Smooth muscle cell (in vitro differentiated cells): ENCODE measurements around the gene TOMT. TPM values are rescaled to one million over a fixed set of nuclear protein-coding genes. Genes with fewer than 3 reads are reported as not detected.

ENCODE experiments used
- DNase-seq: peaks from one replicate; lab custom pipeline; 2025; ENCODE audit not compliant: unreplicated experiment; lab: John Stamatoyannopoulos, UW
- H2AFZ ChIP-seq: fragments of 200-600 bp; sonication (generic); 2 replicates; pipeline ENCODE4 v1.6.0; 2016; ENCODE audit warnings: antibody characterized with exemption, low read depth, mild to moderate bottlenecking
- H3F3A ChIP-seq: fragments of 200-600 bp; sonication (generic); 2 replicates; pipeline ENCODE4 v1.6.0; 2017; ENCODE audit warnings: antibody characterized with exemption, low read depth
- H3K27ac ChIP-seq: fragments of 200-600 bp; sonication (generic); 2 replicates; pipeline ENCODE4 v1.5.1; 2016; ENCODE audit warnings: low read depth, mild to moderate bottlenecking
- H3K27me3 ChIP-seq: fragments of 200-600 bp; sonication (generic); 2 replicates; pipeline ENCODE4 v1.6.1; 2016; ENCODE audit warnings: low read depth, mild to moderate bottlenecking
- H3K36me3 ChIP-seq: fragments of 200-600 bp; sonication (generic); 2 replicates; pipeline ENCODE4 v1.5.1; 2016; ENCODE audit warnings: low read depth
- H3K4me1 ChIP-seq: fragments of 200-600 bp; sonication (generic); 2 replicates; pipeline ENCODE4 v1.5.1; 2016; ENCODE audit warnings: low read depth
- H3K4me2 ChIP-seq: fragments of 200-600 bp; sonication (generic); 2 replicates; pipeline ENCODE4 v1.6.0; 2016; ENCODE audit warnings: mild to moderate bottlenecking
- H3K4me3 ChIP-seq: fragments of 200-600 bp; sonication (generic); 2 replicates; pipeline ENCODE4 v1.5.1; 2016; ENCODE audit warnings: mild to moderate bottlenecking
- H3K79me2 ChIP-seq: fragments of 200-600 bp; sonication (generic); 2 replicates; pipeline ENCODE4 v1.6.0; 2016; ENCODE audit warnings: low read depth, mild to moderate bottlenecking
- H3K9ac ChIP-seq: fragments of 200-600 bp; sonication (generic); 2 replicates; pipeline ENCODE4 v1.6.0; 2016; ENCODE audit warnings: low read depth
- H3K9me3 ChIP-seq: fragments of 200-600 bp; sonication (generic); replicated peaks from 2 replicates; pipeline ENCODE4 v1.5.1; 2016; ENCODE audit warnings: low read depth
- H4K20me1 ChIP-seq: fragments of 200-600 bp; sonication (generic); 2 replicates; pipeline ENCODE4 v1.6.0; 2016; ENCODE audit warnings: low read depth
- WGBS: methylation state at CpG from one replicate; pipeline ENCODE4 v1.1.7; 2016; ENCODE audit warnings: low lambda C conversion rate; 5-methylcytosine and 5-hydroxymethylcytosine counted together
- polyA plus RNA-seq: library from polyadenylated mRNA; unstranded; fragments of >200 nt; fragmentation: Nextera tagmentation; extraction: Ambion mirVana; gene quantifications from 2 replicates; pipeline ENCODE4 v1.2.1, GENCODE V29; 2016
- total RNA-seq: library from RNA; depleted of rRNA; stranded (reverse); fragments of >200 nt; gene quantifications from 2 replicates; pipeline ENCODE4 v1.2.3, GENCODE V29; 2014
- TF ChIP-seq, protein P1 (sequence below): fragments of 200-600 bp; sonication (generic); IDR thresholded peaks from 2 replicates; pipeline ENCODE4 v1.5.1; 2017; ENCODE audit warnings: borderline replicate concordance, mild to moderate bottlenecking, antibody characterized with exemption; ENCODE audit not compliant: insufficient read depth, poor library complexity, severe bottlenecking

TOMT gene
- total and polyA plus RNA-seq, 2 experiments from 2014 or later, result not detected

DNA sequence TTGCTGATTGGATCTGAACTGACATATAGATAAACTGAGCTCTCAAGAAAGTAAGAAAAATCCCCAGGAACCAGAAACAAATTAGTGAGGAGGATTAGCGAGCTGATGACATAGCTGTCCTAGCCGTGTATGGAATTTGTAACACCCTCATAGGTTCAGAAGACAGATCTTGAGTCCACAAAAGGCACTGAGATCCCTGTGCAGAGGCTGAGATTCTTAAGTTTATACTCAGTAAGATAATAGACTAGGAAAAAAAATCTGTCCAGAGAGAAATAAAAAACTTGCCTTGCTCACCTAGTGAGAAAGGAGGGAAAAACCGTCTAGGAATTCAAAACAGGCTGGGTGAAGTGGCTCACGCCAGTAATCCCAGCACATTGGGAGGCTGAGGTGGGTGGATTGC lies 30.0 kb upstream of the TOMT start:
- Histone ChIP-seq H3K79me2 (peaks cover 71% of the 10 kb centered on the region), H2AFZ (no peak overlapping the region)

DNA sequence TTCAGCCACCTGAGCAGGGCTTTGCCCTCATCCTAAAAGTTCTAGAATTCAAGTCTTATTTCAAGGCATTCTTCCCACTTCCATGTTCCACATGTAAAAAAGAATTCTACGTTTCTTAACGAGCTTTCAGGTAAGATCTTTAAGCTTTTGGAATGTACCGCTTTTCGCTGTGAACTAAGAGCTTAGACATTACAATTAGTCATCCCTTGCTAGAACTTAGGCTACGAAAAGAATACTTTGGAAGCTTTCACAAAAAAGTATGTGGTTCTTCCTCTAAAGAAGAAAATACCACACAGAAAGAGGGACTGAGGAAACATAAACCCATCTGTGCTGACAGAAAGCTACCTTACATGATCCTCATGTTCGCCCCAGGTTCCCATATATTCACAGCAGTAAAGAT lies 27.2 kb upstream of the TOMT start:
- peak overlapping the region; percentile 82 for H3K4me3 ChIP-seq
- DNase-seq, result no peak
- no peaks in the 10 kb centered on the region for H4K20me1 ChIP-seq
- H3K79me2 ChIP-seq, result peaks cover 56% of the 10 kb centered on the region
- H3K9ac ChIP-seq, result peak overlapping the region; percentile 62
- H3F3A ChIP-seq, result peaks cover 20% of the 10 kb centered on the region
- peak overlapping the region; percentile 92 for H3K27ac ChIP-seq
- H3K9me3 ChIP-seq, result no peaks in the 10 kb centered on the region
- no peaks in the 10 kb centered on the region for H3K36me3 ChIP-seq
- TF ChIP-seq, protein P1, sequence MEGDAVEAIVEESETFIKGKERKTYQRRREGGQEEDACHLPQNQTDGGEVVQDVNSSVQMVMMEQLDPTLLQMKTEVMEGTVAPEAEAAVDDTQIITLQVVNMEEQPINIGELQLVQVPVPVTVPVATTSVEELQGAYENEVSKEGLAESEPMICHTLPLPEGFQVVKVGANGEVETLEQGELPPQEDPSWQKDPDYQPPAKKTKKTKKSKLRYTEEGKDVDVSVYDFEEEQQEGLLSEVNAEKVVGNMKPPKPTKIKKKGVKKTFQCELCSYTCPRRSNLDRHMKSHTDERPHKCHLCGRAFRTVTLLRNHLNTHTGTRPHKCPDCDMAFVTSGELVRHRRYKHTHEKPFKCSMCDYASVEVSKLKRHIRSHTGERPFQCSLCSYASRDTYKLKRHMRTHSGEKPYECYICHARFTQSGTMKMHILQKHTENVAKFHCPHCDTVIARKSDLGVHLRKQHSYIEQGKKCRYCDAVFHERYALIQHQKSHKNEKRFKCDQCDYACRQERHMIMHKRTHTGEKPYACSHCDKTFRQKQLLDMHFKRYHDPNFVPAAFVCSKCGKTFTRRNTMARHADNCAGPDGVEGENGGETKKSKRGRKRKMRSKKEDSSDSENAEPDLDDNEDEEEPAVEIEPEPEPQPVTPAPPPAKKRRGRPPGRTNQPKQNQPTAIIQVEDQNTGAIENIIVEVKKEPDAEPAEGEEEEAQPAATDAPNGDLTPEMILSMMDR, result no peak
- peak overlapping the region; percentile 87 for H3K4me2 ChIP-seq
- peak overlapping the region; percentile 28 for H2AFZ ChIP-seq
- H3K27me3 ChIP-seq, result no peaks in the 10 kb centered on the region
- H3K4me1 ChIP-seq, result peaks cover 24% of the 10 kb centered on the region
- WGBS, result 26% methylated on average over 6 of the region's 6 CpGs

More for the DNA sequence above, 30.0 kb upstream of the TOMT start:
- DNase-seq, result no peak
- H3K4me3 ChIP-seq, result no peak overlapping the region
- peaks cover 44% of the 10 kb centered on the region for H3K4me1 ChIP-seq
- no peaks in the 10 kb centered on the region for H3K9me3 ChIP-seq
- H3K27me3 ChIP-seq, result no peaks in the 10 kb centered on the region
- H4K20me1 ChIP-seq, result no peaks in the 10 kb centered on the region
- WGBS, result 23% methylated on average over 4 of the region's 4 CpGs
- H3K9ac ChIP-seq, result peak overlapping the region; percentile 44
- H3K4me2 ChIP-seq, result peak overlapping the region; percentile 68
- peaks cover 38% of the 10 kb centered on the region for H3F3A ChIP-seq
- peak overlapping the region; percentile 81 for H3K27ac ChIP-seq
- no peaks in the 10 kb centered on the region for H3K36me3 ChIP-seq
- TF ChIP-seq, protein P1, result no peak

DNA sequence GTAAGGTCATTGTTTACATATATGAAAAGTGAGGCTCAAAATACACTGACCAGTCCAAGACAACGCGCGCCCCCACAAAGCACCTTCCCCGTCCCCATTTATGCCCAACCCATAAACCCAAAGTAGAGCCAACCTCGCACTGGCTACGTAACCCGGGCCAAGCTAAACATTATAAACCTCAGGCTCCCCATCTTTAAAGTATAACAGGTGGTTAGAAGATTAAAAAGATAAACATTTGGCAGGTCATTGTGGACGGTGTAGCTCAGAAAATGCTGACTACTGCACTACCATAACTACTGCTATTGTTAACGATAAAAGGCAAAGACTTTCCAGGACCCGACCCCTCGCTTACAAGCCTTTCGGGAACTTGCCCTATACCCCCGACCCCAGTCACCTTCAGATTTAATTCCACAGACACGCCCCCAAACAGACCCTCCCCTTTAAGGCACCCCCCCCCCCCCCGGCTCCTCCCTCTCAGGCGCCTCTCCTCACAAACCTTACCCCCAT lies 25.9 kb upstream of the TOMT start:
- Histone ChIP-seq H3K4me2 (peak overlapping the region; percentile 87), H3K4me1 (peaks cover 22% of the 10 kb centered on the region), H4K20me1 (no peaks in the 10 kb centered on the region), H3K4me3 (peak overlapping the region; percentile 82), H3F3A (peaks cover 16% of the 10 kb centered on the region), H3K79me2 (peaks cover 45% of the 10 kb centered on the region), H3K9ac (peak overlapping the region; percentile 78), H3K27ac (peak overlapping the region; percentile 92), H2AFZ (no peak overlapping the region), H3K36me3 (no peaks in the 10 kb centered on the region), H3K27me3 (no peaks in the 10 kb centered on the region), H3K9me3 (no peaks in the 10 kb centered on the region)
- 6% methylated on average over 14 of the region's 16 CpGs for WGBS
- DNase-seq, result no peak
- TF ChIP-seq, protein P1, result no peak
